ENCODE results near the gene CCDC54.

CCDC54 gene

DNA sequence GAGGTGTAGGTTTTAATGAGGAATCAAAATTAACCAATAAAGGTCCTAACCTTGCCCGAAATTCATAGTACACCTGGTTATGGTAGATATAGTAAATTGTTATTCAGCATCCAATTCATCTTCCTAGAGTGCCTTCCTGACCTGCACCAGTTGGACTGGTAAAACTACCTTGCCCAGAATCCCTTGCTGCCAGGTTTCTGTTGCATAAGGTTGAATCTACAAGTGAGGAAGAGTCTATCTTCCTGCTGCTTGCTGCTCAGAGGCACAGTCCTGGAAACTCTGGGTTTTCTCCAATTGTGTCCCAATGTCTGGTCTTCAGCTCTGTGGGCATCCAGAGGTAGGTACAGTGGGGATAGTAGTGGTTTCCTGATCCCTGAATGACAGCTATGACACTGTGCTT lies 17.3 kb downstream of the CCDC54 start:
- DNase-seq: no peak

- no peak for DNase-seq
These were observed 17.8 kb downstream of the CCDC54 start for GRCh38 chr3:107395066-107395465.

GRCh38 chr3:107401301-107401700 lies 24.1 kb downstream of the CCDC54 start:
- DNase-seq: no peak

GRCh38 chr3:107402214-107402613 lies 25.0 kb downstream of the CCDC54 start:
- no peak for DNase-seq

- DNase-seq: no peak
These were observed 27.7 kb downstream of the CCDC54 start for GRCh38 chr3:107404727-107405469.

DNA sequence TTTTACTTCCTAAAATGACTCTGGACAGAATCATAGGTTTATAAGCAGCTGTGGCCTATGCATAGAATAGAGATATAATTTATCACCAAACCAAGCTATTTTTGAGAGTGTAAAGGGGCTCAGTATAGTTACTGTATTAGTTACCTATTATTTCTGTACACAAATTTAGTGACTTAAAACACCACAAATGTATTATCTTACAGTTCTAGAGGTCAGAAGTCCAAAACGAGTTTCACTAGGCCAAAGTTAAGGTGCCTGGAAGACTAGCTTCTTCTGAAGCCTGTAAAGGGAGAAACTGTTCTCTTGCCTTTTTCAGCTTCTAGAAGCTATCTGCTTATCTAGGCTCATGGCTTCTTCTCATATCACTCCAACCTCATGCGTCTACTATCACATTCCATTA lies 30.1 kb downstream of the CCDC54 start:
- no peak for DNase-seq

DNA sequence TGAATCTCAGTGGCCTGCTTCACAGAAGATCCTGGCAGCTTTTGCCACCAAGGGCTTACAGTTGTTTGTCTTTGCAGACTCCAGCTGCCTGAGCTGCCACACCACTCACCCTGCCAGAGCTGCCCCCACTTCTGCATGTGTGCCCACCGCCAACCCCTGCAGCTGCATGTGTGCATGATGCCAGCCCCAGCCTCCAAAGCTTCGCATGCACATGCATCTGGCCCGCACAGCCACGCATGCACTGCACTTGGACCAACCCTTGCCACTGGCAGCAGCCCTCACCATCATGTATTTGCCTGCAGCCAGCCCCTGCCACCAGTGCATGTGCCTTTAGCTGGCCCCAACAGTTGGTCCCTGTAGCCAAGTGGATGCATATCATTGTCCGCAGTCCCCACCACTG lies 31.3 kb downstream of the CCDC54 start:
- no peak for DNase-seq

DNA sequence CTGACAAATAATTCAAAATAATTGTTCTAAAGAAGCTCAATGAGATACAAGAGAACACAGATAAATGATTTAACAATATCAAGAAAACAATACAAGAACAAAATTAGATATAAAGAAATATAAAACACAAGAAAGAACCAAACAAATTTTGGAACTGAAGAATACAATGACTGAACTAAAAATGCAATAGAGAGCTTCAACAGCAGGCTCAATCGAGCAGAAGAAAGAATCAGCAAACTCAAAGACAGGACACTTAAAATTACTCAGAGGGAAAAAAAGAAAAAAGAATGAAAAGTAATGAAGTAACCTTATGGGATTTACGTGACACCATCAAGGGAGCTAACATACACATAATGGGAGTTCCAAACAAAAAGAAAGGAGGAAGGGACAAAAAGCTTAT lies 32.1 kb downstream of the CCDC54 start:
- no peak for DNase-seq

- DNase-seq: no peak
These were observed 33.4 kb downstream of the CCDC54 start for GRCh38 chr3:107410606-107411005.

DNA sequence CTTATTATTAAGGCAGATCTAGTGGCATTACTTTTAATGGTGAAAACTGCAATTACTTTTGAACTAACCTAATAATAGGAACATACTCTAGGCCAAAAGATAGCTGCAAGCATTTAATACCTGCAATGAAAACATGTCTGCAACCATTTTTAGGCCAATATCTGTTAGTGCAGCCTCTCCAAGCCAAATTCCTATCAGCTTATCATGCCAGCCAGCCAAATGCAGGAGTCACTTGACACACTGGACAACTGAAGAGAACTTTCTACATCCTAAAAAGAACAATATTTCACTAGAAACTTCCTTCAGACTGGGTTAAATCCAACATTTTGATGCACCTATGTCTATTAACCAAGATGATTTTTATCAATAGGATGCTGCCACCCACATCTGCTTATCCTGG lies 33.8 kb downstream of the CCDC54 start:
- DNase-seq: no peak

DNA sequence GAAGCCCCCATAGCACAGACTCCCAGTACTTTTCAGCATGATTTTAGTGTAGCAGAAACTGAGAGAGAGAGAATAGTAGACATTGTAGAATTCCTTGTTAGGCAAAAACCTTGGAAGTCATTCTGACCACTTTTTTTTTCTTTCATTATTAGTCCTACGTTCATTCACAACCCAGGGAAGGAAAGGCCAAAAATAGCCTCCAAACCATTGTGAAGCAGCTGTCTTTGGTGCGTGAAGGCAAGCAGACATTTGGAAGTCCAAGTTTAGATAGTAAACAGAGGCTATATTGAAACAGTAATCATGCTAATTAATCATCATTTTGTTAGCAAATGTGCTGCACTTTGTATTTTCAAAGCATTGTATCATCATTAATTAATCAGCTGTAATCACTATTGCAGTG lies 34.5 kb downstream of the CCDC54 start:
- peak in 1 of 3 experiments; percentile 19 for DNase-seq

DNA sequence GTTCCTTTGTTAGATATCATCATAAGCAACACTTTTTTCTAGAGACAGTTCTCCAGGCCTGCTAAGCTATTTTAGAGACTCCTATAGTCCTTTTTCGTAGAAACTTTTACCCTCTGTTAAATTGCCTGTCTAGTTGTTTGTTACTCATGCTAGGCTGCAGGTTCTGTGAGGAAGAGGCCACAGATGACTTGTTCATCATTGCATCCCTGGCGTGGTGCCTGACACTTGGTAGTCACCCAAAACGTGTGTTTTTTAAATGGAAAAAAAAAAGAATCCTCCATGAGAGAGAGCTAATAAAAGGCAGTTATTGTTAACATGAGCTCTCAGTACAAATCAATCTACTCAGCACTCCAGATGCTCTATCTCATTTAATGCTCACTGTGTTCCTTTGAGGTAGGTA lies 35.1 kb downstream of the CCDC54 start:
- DNase-seq: no peak

- DNase-seq: no peak
These were observed 36.0 kb downstream of the CCDC54 start for GRCh38 chr3:107413264-107413663.

GRCh38 chr3:107414325-107414964 lies 37.2 kb downstream of the CCDC54 start:
- no peak for DNase-seq

- no peak for DNase-seq
These were observed 38.9 kb downstream of the CCDC54 start for GRCh38 chr3:107416138-107416537.

GRCh38 chr3:107416886-107417285 lies 39.6 kb downstream of the CCDC54 start:
- DNase-seq: no peak

DNA sequence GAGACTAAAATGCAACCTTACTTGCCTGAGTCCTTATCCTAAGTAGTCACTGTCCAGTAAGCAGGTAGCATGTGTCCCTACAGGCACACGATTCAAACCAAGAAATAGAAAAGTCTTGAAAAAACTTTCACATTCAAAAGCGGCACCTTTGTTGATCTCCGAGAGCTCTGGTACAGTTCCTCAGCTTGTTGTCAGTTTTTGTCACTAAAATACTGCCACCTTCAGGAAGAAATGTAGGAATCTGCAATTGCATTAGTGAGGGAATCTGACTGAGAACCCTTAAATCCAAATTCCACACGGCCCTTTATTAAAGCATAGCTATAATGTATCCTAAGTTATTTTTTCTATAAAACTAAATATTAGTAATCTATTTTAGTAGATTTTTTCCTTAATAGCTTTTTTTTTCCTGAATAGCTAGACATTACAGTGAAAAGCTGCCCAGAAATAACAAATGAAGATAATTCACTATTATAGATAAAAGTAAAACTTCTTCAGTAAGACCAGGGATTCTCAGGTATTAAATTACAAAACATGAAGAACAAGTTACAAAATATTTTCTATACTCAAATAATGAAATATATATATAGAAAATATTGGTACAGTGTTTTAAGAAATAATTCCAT lies 44.0 kb downstream of the CCDC54 start:
- peak; percentile 23 to 78 (median 31) for DNase-seq

DNA sequence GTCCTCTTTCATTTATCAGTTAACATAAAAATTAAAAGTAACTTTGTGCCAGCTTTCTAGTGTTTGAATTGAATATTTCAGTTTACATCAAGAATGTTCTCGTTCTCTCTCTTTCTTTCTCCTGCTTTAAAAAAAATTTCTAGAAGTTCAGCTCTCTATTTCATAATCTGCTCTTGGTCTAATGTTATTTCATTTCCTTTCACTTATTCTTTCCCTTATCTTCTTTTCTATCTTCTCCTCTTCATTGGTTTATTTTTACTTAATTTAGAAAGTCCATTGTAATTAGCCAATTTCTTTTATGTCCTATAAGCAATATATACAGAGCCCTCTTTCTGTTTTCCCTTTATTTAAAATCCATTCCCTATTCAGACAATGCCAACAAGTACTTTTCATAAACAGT lies 44.6 kb downstream of the CCDC54 start:
- DNase-seq: no peak

DNA sequence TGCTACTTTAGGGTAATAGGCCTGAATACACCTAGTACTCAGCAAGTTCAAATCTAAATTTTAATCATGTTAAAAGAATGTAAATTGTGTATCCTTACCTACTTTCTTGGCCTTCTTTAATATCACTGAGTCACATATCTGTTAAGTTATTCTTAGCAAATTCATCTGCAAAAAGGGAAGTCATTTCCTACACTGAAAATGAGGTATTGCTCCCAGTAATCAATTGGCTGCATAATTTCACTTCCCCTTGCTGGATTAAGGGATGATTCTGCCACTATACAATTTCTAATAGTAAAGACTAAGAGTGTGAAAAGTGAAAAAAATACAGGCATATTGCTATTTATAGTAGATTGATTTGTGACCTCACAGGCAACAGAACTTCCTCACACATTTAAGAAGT lies 47.8 kb downstream of the CCDC54 start:
- DNase-seq: no peak

GRCh38 chr3:107426223-107426622 lies 49.0 kb downstream of the CCDC54 start:
- no peak for DNase-seq
